ENCODE measurements around the gene ANGPTL4.

ANGPTL4 gene

DNA sequence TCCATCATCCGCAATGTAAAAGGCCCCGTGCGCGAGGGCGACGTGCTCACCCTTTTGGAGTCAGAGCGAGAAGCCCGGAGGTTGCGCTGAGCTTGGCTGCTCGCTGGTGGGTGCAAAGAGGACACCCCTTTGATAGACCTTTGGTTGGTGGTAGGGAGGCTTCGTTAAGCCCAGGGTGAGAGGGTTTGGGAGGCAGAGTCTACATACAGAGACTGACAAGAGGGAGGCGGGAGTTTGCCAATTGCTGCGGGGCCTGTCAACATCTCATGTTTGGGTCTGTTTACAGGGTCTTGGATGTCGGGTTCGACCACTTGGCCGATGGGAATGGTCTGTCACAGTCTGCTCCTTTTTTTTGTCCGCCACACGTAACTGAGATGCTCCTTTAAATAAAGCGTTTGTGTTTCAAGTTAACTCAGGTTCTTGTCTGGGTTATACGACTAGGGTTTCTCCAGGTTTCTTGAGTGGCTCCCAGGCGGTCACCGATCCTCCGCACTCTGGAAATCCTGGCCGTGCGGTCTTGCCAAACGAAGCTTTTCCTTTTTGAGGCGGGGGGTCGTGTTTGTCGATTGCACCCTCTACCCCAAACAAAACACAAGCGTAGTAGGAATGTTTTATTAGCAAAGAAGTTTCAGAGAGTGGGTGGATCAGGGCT lies 41.8 kb upstream of the ANGPTL4 start:
- TF ChIP-seq CTCF (IDR thresholded peaks at IDR 0.05; ENCODE audit: low read depth, low read length, poor library complexity, severe bottlenecking) (no peak), EZH2phosphoT487 (IDR thresholded peaks at IDR 0.05; ENCODE audit: borderline replicate concordance, low read length) (no peak)
- Histone ChIP-seq H3K9me3 (ENCODE audit: control insufficient read depth, insufficient read depth, low read length) (no peaks in the 10 kb centered on the region), H3K4me2 (ENCODE audit: low read length) (peak overlapping the region; percentile 82), H3K36me3 (ENCODE audit: control insufficient read depth, low read length) (peaks cover 51% of the 10 kb centered on the region), H3K79me2 (ENCODE audit: control insufficient read depth, low read length) (peaks cover 59% of the 10 kb centered on the region), H3K4me1 (ENCODE audit: control insufficient read depth, low read length) (peaks cover 66% of the 10 kb centered on the region), H3K4me3 (ENCODE audit: low read length) (peak overlapping the region; percentile 92), H4K20me1 (ENCODE audit: control insufficient read depth, insufficient read depth, low read depth, low read length) (peaks cover 23% of the 10 kb centered on the region), H3K9me2 (replicated peaks; ENCODE audit: control insufficient read depth, low read length) (no peaks in the 10 kb centered on the region), H3K27me3 (ENCODE audit: control insufficient read depth, low read length) (peaks cover 3% of the 10 kb centered on the region; the same call in 1 of the 2 replicates), H3K27ac (ENCODE audit: low read depth, low read length) (peak overlapping the region; percentile 67), H3F3A (ENCODE audit: control insufficient read depth, insufficient read depth) (peaks cover 42% of the 10 kb centered on the region)

GRCh38 chr19:8322638-8322997 lies 41.3 kb upstream of the ANGPTL4 start:
- Histone ChIP-seq H3K4me3 (ENCODE audit: low read length) (peak overlapping the region; percentile 92), H4K20me1 (ENCODE audit: control insufficient read depth, insufficient read depth, low read depth, low read length) (peaks cover 23% of the 10 kb centered on the region), H3K4me1 (ENCODE audit: control insufficient read depth, low read length) (peaks cover 61% of the 10 kb centered on the region), H3K27ac (ENCODE audit: low read depth, low read length) (peak overlapping the region; percentile 67), H3K27me3 (ENCODE audit: control insufficient read depth, low read length) (peaks cover 3% of the 10 kb centered on the region; the same call in 1 of the 2 replicates), H3K36me3 (ENCODE audit: control insufficient read depth, low read length) (peaks cover 48% of the 10 kb centered on the region), H3K9me2 (replicated peaks; ENCODE audit: control insufficient read depth, low read length) (no peaks in the 10 kb centered on the region), H3K4me2 (ENCODE audit: low read length) (peak overlapping the region; percentile 82), H3K79me2 (ENCODE audit: control insufficient read depth, low read length) (peaks cover 54% of the 10 kb centered on the region), H3F3A (ENCODE audit: control insufficient read depth, insufficient read depth) (peaks cover 40% of the 10 kb centered on the region), H3K9me3 (ENCODE audit: control insufficient read depth, insufficient read depth, low read length) (no peaks in the 10 kb centered on the region)
- TF ChIP-seq CTCF (IDR thresholded peaks at IDR 0.05; ENCODE audit: low read depth, low read length, poor library complexity, severe bottlenecking) (no peak), EZH2phosphoT487 (IDR thresholded peaks at IDR 0.05; ENCODE audit: borderline replicate concordance, low read length) (no peak)

DNA sequence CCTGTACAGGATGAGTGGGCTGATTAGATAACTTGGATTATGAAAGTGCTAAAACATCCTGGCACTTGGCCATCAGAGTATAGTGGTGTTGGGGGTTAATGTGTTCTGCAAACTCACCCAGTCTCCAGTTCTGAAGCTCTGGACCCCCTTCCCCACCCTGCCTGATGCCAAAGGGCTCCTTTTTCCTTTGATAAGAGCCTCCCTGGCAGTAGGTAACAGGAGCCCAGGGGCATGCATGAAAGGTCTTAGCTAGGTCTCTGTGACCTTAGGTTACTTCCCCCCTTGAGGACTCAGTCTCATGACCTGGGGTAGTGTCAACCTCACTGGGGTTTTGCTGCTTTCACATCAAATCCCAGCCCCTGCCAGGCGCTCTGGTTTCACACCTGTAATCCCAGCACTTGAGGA lies 40.2 kb upstream of the ANGPTL4 start:
- Histone ChIP-seq H3K27me3 (ENCODE audit: control insufficient read depth, low read length) (peaks cover 7% of the 10 kb centered on the region; the same call in 1 of the 2 replicates), H3K9me2 (replicated peaks; ENCODE audit: control insufficient read depth, low read length) (no peaks in the 10 kb centered on the region), H3K4me3 (ENCODE audit: low read length) (peak overlapping the region; percentile 47; the same call in 1 of the 2 replicates), H3K9me3 (ENCODE audit: control insufficient read depth, insufficient read depth, low read length) (no peaks in the 10 kb centered on the region), H3K27ac (ENCODE audit: low read depth, low read length) (no peak overlapping the region), H3K79me2 (ENCODE audit: control insufficient read depth, low read length) (peaks cover 44% of the 10 kb centered on the region), H3K36me3 (ENCODE audit: control insufficient read depth, low read length) (peaks cover 44% of the 10 kb centered on the region), H3K4me2 (ENCODE audit: low read length) (peak overlapping the region; percentile 82), H3K4me1 (ENCODE audit: control insufficient read depth, low read length) (peaks cover 51% of the 10 kb centered on the region), H4K20me1 (ENCODE audit: control insufficient read depth, insufficient read depth, low read depth, low read length) (peaks cover 23% of the 10 kb centered on the region), H3F3A (ENCODE audit: control insufficient read depth, insufficient read depth) (peaks cover 38% of the 10 kb centered on the region)
- TF ChIP-seq CTCF (IDR thresholded peaks at IDR 0.05; ENCODE audit: low read depth, low read length, poor library complexity, severe bottlenecking) (no peak), EZH2phosphoT487 (IDR thresholded peaks at IDR 0.05; ENCODE audit: borderline replicate concordance, low read length) (no peak)

All from DOHH2 (cell line).